ENCODE results near the gene DSEL. TPM values are rescaled to one million over a fixed set of nuclear protein-coding genes. Genes with fewer than 3 reads are reported as not detected.
A peak's percentile ranks its signal among the peaks of the same experiment; 100 is the strongest.

Gene DSEL
- total RNA-seq, 1 donor from 2014 or later: 49.3 TPM

GRCh38 chr18:67504739-67505138 is 11.8 kb downstream of the DSEL start:
- TF ChIP-seq CTCF (IDR thresholded peaks at IDR 0.05): no peak
- H3K36me3 Mint-ChIP-seq (ENCODE audit: low read depth): peaks cover 6% of the 10 kb centered on the region
- H3K4me3 Mint-ChIP-seq (ENCODE audit: unreplicated experiment): no peak overlapping the region
- no peaks in the 10 kb centered on the region for H3K27me3 Mint-ChIP-seq (ENCODE audit: low read depth)
- peak overlapping the region; percentile 6 for H3K27ac Mint-ChIP-seq (ENCODE audit: unreplicated experiment)
- peaks cover 37% of the 10 kb centered on the region for H3K4me1 Mint-ChIP-seq (ENCODE audit: low read depth)
- peaks cover 2% of the 10 kb centered on the region for H3K9me3 Mint-ChIP-seq (ENCODE audit: low read depth)
- DNase-seq (ENCODE audit: low spot score): no peak

- peaks cover 23% of the 10 kb centered on the region for H3K4me1 Mint-ChIP-seq (ENCODE audit: low read depth)
- no peak for TF ChIP-seq CTCF (IDR thresholded peaks at IDR 0.05)
- no peaks in the 10 kb centered on the region for H3K27me3 Mint-ChIP-seq (ENCODE audit: low read depth)
- no peak overlapping the region for H3K4me3 Mint-ChIP-seq (ENCODE audit: unreplicated experiment)
- DNase-seq (ENCODE audit: low spot score): no peak
- H3K27ac Mint-ChIP-seq (ENCODE audit: unreplicated experiment): no peak overlapping the region
- peaks cover 2% of the 10 kb centered on the region for H3K36me3 Mint-ChIP-seq (ENCODE audit: low read depth)
- no peaks in the 10 kb centered on the region for H3K9me3 Mint-ChIP-seq (ENCODE audit: low read depth)
Observed at GRCh38 chr18:67500522-67501205, 15.9 kb downstream of the DSEL start.

GRCh38 chr18:67496469-67496868 is 20.1 kb downstream of the DSEL start:
- DNase-seq (ENCODE audit: low spot score): no peak
- H3K36me3 Mint-ChIP-seq (ENCODE audit: low read depth): peaks cover 2% of the 10 kb centered on the region
- TF ChIP-seq CTCF (IDR thresholded peaks at IDR 0.05): no peak
- no peak overlapping the region for H3K27ac Mint-ChIP-seq (ENCODE audit: unreplicated experiment)
- no peaks in the 10 kb centered on the region for H3K9me3 Mint-ChIP-seq (ENCODE audit: low read depth)
- H3K4me3 Mint-ChIP-seq (ENCODE audit: unreplicated experiment): no peak overlapping the region
- peaks cover 23% of the 10 kb centered on the region for H3K4me1 Mint-ChIP-seq (ENCODE audit: low read depth)
- H3K27me3 Mint-ChIP-seq (ENCODE audit: low read depth): no peaks in the 10 kb centered on the region

- DNase-seq (ENCODE audit: low spot score): no peak
- Mint-ChIP-seq H3K9me3 (ENCODE audit: low read depth) (no peaks in the 10 kb centered on the region), H3K4me3 (ENCODE audit: unreplicated experiment) (no peak overlapping the region), H3K27ac (ENCODE audit: unreplicated experiment) (no peak overlapping the region), H3K27me3 (ENCODE audit: low read depth) (no peaks in the 10 kb centered on the region), H3K4me1 (ENCODE audit: low read depth) (peaks cover 24% of the 10 kb centered on the region), H3K36me3 (ENCODE audit: low read depth) (peaks cover 2% of the 10 kb centered on the region)
- TF ChIP-seq CTCF (IDR thresholded peaks at IDR 0.05): no peak
Observed at GRCh38 chr18:67486534-67486933, 30.0 kb downstream of the DSEL start.

- Mint-ChIP-seq H3K27me3 (ENCODE audit: low read depth) (no peaks in the 10 kb centered on the region), H3K9me3 (ENCODE audit: low read depth) (no peaks in the 10 kb centered on the region)
Observed at GRCh38 chr18:67485655-67486054, 30.9 kb downstream of the DSEL start.

More at GRCh38 chr18:67485655-67486054, 30.9 kb downstream of the DSEL start:
- no peak for TF ChIP-seq CTCF (IDR thresholded peaks at IDR 0.05)
- peaks cover 20% of the 10 kb centered on the region for H3K4me1 Mint-ChIP-seq (ENCODE audit: low read depth)
- H3K27ac Mint-ChIP-seq (ENCODE audit: unreplicated experiment): no peak overlapping the region
- H3K4me3 Mint-ChIP-seq (ENCODE audit: unreplicated experiment): no peak overlapping the region
- no peak for DNase-seq (ENCODE audit: low spot score)
- H3K36me3 Mint-ChIP-seq (ENCODE audit: low read depth): peaks cover 2% of the 10 kb centered on the region
